Right lobe of liver (tissue), 4 donors: ENCODE data around the gene SFXN1.

Experiments used
- POLR2A ChIP-seq: fragments of 450-650 bp; IDR thresholded peaks from one replicate; pipeline ENCODE4 v1.6.1; 2017; ENCODE audit warnings: antibody characterized with exemption, mild to moderate bottlenecking
- TF ChIP-seq, protein P1 (sequence below), 4 donors: fragments of 200-600 bp in 3 of 4; fragments of 450-650 bp in 1 of 4; IDR thresholded peaks; one replicate each; pipeline versions ENCODE4 v1.5.1 to v1.8.0; 2016 to 2022; ENCODE audit warnings: antibody characterized with exemption in 4 of 4, mild to moderate bottlenecking in 2 of 4
- donor health status: DM: no; HTN: no; CAD: no.
- donor health status: DM: no; HTN: no; CAD: no.
- donor health status: DM: no; HTN: yes; CAD: no.

- TF ChIP-seq, protein P1, sequence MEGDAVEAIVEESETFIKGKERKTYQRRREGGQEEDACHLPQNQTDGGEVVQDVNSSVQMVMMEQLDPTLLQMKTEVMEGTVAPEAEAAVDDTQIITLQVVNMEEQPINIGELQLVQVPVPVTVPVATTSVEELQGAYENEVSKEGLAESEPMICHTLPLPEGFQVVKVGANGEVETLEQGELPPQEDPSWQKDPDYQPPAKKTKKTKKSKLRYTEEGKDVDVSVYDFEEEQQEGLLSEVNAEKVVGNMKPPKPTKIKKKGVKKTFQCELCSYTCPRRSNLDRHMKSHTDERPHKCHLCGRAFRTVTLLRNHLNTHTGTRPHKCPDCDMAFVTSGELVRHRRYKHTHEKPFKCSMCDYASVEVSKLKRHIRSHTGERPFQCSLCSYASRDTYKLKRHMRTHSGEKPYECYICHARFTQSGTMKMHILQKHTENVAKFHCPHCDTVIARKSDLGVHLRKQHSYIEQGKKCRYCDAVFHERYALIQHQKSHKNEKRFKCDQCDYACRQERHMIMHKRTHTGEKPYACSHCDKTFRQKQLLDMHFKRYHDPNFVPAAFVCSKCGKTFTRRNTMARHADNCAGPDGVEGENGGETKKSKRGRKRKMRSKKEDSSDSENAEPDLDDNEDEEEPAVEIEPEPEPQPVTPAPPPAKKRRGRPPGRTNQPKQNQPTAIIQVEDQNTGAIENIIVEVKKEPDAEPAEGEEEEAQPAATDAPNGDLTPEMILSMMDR (IDR thresholded peaks at IDR 0.05) = no peak
- no peak for TF ChIP-seq POLR2A
These were observed 14.7 kb upstream of the SFXN1 start for GRCh38 chr5:175463641-175464040.
